HG02973 (cell line): ENCODE data around the gene PRKX.
"Not testable (repeated sequence)": the region's sequence is repeated elsewhere in the genome, so short reads cannot be mapped to it uniquely, and the experiment has no call there.

Experiments used
- ATAC-seq: cut with Tn5 transposase; IDR thresholded peaks from one replicate; pipeline ENCODE4 v1.9.1; 2021; ENCODE audit warnings: moderate library complexity; ENCODE audit not compliant: unreplicated experiment

PRKX gene

GRCh38 chrX:3663576-3664250 is 49.7 kb downstream of the PRKX start:
- not testable (repeated sequence) for ATAC-seq

- ATAC-seq, result no peak
Measured at GRCh38 chrX:3659761-3660160, 53.7 kb downstream of the PRKX start.

- no peak for ATAC-seq
Measured at GRCh38 chrX:3655181-3655580, 58.3 kb downstream of the PRKX start.

- ATAC-seq, result no peak
Measured at GRCh38 chrX:3653111-3653510, 60.3 kb downstream of the PRKX start.

- ATAC-seq, result no peak
Measured at GRCh38 chrX:3651277-3651676, 62.2 kb downstream of the PRKX start.

GRCh38 chrX:3648084-3648483 is 65.4 kb downstream of the PRKX start:
- no peak for ATAC-seq

- not testable (repeated sequence) for ATAC-seq
Measured at GRCh38 chrX:3639858-3640631, 73.4 kb downstream of the PRKX start.

GRCh38 chrX:3639236-3639635 is 74.2 kb downstream of the PRKX start:
- no peak for ATAC-seq

- no peak for ATAC-seq
Measured at GRCh38 chrX:3638280-3638873, 75.1 kb downstream of the PRKX start.

- ATAC-seq, result no peak
Measured at GRCh38 chrX:3636803-3637202, 76.6 kb downstream of the PRKX start.

GRCh38 chrX:3631196-3631595 is 82.3 kb downstream of the PRKX start:
- ATAC-seq, result no peak

GRCh38 chrX:3627594-3627993 is 85.9 kb downstream of the PRKX start:
- no peak for ATAC-seq

GRCh38 chrX:3621414-3621813 is 92.0 kb downstream of the PRKX start:
- ATAC-seq, result no peak

GRCh38 chrX:3611744-3612143 is 101.7 kb downstream of the PRKX start:
- ATAC-seq, result not testable (repeated sequence)

- ATAC-seq, result no peak
Measured at GRCh38 chrX:3609810-3610209, 103.6 kb downstream of the PRKX start.

GRCh38 chrX:3603026-3603661 is 110.3 kb downstream of the PRKX start:
- no peak for ATAC-seq

- no peak for ATAC-seq
Measured at GRCh38 chrX:3599802-3600430, 113.5 kb downstream of the PRKX start.

GRCh38 chrX:3598709-3599108 is 114.7 kb downstream of the PRKX start:
- no peak for ATAC-seq

- ATAC-seq, result no peak
Measured at GRCh38 chrX:3598046-3598605, 115.3 kb downstream of the PRKX start.

GRCh38 chrX:3592184-3592583 is 121.3 kb downstream of the PRKX start:
- ATAC-seq, result no peak

- no peak for ATAC-seq
Measured at GRCh38 chrX:3589474-3589873, 124.0 kb downstream of the PRKX start.
